Fibroblast of pulmonary artery (primary cell): ENCODE data around the gene CCDC89.
A peak's percentile ranks its signal among the peaks of the same experiment; 100 is the strongest.
"Not testable (repeated sequence)": the region's sequence is repeated elsewhere in the genome, so short reads cannot be mapped to it uniquely, and the experiment has no call there.

Experiments
- DNase-seq: peaks from one replicate; pipeline ENCODE4 v3.0.0-alpha.2; 2010; ENCODE audit warnings: low read depth
- H3K4me3 ChIP-seq: replicated peaks from 2 replicates; pipeline ENCODE4 v1.5.1; 2011; ENCODE audit warnings: low read depth, mild to moderate bottlenecking, control low read depth, low read length, moderate library complexity
- TF ChIP-seq, protein P1 (sequence below): IDR thresholded peaks from 2 replicates; pipeline ENCODE4 v1.5.1; 2011; ENCODE audit warnings: mild to moderate bottlenecking, control low read depth, low read length, inconsistent platforms; ENCODE audit errors: missing control alignments

Gene CCDC89

DNA sequence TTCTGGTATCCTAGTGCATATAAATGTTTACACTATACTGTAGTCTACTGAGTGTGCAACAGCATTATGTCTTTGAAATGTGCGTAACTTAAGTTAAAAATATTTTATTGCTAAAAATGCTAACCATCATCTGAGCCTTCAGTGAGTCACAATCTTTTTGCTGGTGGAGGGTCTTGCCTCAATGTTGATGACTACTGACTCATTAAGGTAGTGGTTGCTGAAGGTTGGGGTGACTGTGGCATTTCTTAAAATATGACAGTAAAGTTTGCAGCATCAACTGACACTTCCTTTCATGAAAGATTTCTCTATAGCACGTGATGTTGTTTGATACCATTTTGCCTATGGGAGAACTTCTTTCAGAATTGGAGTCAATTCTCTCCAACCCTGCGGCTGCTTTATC is 12.6 kb downstream of the CCDC89 start:
- TF ChIP-seq, protein P1, sequence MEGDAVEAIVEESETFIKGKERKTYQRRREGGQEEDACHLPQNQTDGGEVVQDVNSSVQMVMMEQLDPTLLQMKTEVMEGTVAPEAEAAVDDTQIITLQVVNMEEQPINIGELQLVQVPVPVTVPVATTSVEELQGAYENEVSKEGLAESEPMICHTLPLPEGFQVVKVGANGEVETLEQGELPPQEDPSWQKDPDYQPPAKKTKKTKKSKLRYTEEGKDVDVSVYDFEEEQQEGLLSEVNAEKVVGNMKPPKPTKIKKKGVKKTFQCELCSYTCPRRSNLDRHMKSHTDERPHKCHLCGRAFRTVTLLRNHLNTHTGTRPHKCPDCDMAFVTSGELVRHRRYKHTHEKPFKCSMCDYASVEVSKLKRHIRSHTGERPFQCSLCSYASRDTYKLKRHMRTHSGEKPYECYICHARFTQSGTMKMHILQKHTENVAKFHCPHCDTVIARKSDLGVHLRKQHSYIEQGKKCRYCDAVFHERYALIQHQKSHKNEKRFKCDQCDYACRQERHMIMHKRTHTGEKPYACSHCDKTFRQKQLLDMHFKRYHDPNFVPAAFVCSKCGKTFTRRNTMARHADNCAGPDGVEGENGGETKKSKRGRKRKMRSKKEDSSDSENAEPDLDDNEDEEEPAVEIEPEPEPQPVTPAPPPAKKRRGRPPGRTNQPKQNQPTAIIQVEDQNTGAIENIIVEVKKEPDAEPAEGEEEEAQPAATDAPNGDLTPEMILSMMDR = no peak
- no peak for DNase-seq
- H3K4me3 ChIP-seq = no peak overlapping the region

DNA sequence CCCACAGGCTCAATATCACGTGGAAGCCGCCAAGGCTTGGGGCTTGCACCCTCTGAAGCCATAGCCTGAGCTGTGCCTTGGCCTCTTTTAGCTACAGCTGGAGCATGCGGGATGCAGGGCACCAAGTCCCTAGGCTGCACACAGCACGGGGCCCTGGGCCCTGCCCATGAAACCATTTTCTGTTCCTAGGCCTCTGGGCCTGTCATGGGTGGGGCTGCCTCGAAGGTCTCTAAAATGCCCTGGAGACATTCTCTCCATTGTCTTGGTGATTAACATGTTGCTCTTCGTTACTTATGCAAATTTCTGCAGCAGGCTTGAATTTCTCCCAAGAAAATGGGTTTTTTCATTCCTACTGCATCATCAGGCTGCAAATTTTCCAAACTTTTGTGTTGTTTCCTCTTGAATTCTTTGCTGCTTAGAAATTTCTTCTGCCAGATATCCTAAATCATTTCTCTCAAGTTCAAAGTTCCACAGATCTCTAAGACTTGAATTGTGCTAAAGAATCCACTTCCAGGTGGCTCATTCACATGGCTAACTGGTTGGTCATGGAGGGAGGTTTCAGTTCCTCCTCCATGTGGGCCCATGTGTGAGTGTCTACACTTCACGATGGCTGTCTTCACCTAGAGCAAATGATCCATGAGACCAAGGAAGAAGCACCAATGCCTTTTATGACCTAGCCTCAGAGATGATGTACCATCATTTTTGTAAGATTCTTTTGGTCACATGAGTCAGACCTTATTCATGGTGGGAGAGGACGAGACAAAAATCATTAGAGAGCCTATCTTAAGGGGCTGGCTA is 13.7 kb downstream of the CCDC89 start:
- no peak for DNase-seq
- TF ChIP-seq, protein P1 = no peak
- no peak overlapping the region for H3K4me3 ChIP-seq

- not testable (repeated sequence) for DNase-seq, H3K4me3 ChIP-seq
These were observed 14.9 kb downstream of the CCDC89 start for GRCh38 chr11:85670949-85671663.

DNA sequence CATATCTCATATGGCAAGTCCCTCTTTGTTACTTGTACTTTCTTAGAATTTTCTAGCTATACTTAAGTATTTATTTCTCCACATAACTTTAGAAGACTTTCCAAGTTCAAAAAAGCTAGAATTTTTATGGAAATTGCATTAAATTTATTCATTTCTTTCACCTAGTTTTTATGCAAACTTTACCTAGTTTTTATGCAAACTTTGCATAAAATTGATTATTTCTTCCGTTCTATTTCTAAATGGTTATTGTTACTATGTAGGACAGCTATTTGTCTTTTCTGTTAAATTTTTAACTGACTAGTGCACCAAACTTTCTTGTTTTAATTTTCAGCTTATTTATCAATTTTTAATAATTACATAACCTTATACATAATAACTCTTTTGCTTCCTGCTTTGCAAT is 17.8 kb downstream of the CCDC89 start:
- TF ChIP-seq, protein P1 = no peak
- DNase-seq = no peak
- no peak overlapping the region for H3K4me3 ChIP-seq

DNA sequence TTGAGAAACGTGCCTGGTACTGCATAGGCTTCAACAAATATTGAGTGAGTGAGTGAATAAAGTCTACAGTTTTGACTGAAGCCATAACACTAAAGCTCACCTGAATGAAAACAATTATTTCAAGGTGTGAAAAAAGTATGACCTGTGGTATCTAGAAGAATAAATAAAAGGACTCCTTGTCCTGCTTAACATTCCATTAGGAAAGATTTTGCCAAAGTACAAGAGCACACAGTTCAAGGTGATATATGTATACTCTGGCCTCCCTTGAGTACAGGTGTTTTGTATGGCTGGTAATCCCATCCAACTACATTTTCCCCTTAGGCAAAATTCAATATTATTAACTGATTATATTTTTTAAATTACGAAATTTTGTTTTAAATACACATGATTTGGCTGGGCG is 19.3 kb downstream of the CCDC89 start:
- no peak overlapping the region for H3K4me3 ChIP-seq
- DNase-seq = no peak

GRCh38 chr11:85665733-85666132 is 20.3 kb downstream of the CCDC89 start:
- H3K4me3 ChIP-seq = no peak overlapping the region
- TF ChIP-seq, protein P1 = no peak
- no peak for DNase-seq

More for the DNA sequence above, 19.3 kb downstream of the CCDC89 start:
- TF ChIP-seq, protein P1 = no peak

DNA sequence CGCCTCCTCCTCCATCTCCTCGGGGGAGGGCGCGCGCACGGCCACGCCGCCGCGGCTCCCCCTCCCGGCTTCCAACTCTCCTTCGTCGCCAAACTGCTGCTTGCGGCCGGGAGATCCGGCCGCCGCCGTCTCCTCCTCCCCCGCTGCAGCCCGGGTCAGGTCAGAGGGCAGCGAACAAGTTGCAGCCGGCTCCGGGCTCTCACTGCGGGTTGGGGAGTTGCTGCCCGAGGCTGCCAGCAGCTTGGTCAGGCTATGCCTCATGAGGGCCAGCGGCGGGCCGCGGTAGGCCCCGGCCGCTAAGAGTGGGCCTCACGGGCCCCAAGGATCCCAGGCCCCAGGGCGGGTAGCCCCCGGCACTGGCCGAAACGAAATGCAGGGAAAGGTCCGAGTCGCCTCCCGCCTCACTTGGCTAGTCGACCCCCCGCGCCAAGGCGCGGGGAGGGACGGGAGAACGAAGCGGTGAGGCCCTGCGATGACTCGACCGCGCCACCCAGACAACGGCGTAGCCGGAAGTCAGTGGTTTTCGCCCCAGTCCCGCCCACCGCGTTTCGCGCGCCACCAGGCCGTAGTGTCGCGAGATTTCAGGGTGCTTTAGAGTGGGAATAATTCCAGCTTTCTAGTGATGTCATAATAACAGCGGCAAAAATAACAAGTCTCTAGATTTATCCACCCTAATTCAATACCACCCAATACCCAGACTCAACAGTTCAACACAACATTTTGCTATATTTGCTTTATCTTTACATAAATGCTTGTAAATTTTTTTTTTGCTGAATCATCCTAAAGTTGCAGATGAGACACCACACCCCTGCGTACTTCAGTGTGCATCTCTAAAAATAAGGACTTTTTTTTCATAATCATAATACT is 21.1 kb downstream of the CCDC89 start, which contains the start of gene CREBZF:
Gene CREBZF, minus strand, starts transcription at position 515 of the 867 bp plus-strand sequence. Its CDS starts 254 bp downstream, at position 261.
- peak; percentile 96 for DNase-seq
- peak within 1 kb of the TSS; percentile 79 for H3K4me3 ChIP-seq
- TF ChIP-seq, protein P1 = no peak
